Lower leg skin (tissue), 3 donors: ENCODE measurements around the gene FOSB.

Experiments
- POLR2A ChIP-seq, 2 donors: fragments of 450-650 bp; IDR thresholded peaks; one replicate each; pipeline ENCODE4 v1.6.1; 2016 to 2017; ENCODE audit warnings: antibody characterized with exemption in 2 of 2, mild to moderate bottlenecking in 1 of 2, moderate library complexity in 1 of 2
- TF ChIP-seq, protein P1 (sequence below), 3 donors: fragments of 450-650 bp; IDR thresholded peaks; one replicate each; pipeline ENCODE4 v1.5.1; 2016; ENCODE audit warnings: antibody characterized with exemption in 3 of 3, mild to moderate bottlenecking in 3 of 3, moderate library complexity in 2 of 3

DNA sequence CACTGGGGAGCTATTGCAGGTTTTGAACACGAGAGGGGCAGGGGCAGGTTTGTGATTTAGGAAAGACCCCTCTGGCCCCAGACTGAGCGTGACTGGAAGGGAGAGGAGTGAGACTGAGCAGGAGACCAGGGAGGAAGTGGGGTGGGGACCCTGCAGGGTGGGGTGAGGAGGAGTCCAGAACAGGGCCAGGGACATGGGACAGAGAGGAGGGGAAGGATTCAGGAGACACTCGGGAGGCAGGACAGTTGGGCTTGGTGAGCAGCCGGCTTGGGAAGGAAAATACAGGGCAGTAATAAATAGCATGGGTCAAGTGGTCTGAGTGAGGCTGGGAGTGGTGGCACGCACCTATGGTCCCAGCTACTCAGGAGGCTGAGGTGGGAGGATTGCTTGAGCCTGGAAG lies 9.4 kb downstream of the FOSB start:
- no peak for TF ChIP-seq POLR2A (IDR thresholded peaks at IDR 0.05)
- TF ChIP-seq, protein P1, sequence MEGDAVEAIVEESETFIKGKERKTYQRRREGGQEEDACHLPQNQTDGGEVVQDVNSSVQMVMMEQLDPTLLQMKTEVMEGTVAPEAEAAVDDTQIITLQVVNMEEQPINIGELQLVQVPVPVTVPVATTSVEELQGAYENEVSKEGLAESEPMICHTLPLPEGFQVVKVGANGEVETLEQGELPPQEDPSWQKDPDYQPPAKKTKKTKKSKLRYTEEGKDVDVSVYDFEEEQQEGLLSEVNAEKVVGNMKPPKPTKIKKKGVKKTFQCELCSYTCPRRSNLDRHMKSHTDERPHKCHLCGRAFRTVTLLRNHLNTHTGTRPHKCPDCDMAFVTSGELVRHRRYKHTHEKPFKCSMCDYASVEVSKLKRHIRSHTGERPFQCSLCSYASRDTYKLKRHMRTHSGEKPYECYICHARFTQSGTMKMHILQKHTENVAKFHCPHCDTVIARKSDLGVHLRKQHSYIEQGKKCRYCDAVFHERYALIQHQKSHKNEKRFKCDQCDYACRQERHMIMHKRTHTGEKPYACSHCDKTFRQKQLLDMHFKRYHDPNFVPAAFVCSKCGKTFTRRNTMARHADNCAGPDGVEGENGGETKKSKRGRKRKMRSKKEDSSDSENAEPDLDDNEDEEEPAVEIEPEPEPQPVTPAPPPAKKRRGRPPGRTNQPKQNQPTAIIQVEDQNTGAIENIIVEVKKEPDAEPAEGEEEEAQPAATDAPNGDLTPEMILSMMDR (IDR thresholded peaks at IDR 0.05) = no peak
